ENCODE results near the gene DOC2B.
"Not testable (repeated sequence)": the region's sequence is repeated elsewhere in the genome, so short reads cannot be mapped to it uniquely, and the experiment has no call there.

DOC2B gene

DNA sequence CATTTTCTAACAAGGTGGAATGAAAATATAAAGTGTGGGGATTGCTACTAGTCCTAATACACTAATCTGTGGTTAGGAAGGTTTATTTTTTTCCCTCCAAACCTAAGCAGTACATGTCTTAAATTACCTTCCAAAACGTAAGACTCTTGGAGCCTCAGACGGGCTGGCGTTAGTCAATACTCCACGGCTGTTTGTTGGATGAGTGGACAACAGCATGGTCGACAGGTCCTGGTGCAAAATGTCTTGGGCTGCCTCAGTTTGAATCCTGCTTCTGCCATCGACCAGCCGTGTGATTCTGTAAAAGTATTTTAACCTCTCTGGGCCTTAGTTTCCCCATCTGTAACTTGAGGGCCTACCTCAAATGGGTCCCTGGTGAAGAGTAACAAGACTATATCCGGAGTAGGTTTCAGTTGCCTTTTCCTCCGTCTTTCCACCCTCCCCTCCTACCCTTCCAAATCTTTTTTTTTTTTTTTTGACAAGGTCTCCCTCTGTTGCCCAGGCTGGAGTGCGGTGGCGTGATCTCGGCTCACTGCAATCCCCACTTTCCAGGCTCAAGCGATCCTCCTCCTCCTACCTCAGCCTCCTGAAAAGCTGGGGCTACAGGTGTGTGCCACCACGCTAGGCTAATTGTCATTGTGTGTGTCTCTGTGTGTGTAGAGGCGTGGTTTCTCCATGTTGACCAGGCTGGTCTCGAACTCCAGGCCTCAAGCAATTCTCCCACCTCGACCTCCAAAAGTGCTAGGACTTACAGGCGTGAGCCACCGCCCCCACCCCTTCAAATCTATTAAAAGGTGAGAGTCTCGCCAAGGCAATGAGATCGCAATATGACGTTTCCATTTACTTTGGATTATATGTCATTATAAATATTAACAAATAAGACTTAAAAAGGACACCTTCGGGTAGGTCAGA, 38.3 kb downstream of the DOC2B start:
- DNase-seq = no peak

DNA sequence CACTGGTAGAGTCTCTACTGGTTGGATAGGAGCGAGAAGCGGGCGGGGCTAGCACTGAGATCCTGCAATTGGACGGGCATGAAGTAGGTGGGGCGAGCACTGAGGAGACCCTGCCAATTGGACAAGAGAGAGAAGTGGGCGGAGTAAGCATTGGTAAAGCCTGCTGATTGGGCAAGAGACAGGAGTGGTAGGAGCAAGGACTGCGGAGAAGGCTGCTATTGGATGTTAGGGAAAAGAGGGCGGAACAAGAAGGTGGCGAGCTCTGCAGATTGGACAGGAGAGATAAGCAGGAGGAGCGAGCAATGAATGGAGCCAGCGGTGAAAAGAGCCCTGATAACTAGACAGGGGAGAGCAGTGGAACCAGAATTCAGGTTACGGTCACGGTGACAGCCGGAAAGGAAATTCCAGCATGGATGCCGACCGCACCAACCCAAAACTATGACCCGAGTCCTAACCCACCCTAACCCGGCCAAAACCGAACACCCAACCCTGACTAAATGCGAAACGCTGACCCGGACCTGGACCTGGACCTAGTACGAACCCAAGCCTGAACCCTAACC, 39.3 kb downstream of the DOC2B start:
- no peak for DNase-seq

DNA sequence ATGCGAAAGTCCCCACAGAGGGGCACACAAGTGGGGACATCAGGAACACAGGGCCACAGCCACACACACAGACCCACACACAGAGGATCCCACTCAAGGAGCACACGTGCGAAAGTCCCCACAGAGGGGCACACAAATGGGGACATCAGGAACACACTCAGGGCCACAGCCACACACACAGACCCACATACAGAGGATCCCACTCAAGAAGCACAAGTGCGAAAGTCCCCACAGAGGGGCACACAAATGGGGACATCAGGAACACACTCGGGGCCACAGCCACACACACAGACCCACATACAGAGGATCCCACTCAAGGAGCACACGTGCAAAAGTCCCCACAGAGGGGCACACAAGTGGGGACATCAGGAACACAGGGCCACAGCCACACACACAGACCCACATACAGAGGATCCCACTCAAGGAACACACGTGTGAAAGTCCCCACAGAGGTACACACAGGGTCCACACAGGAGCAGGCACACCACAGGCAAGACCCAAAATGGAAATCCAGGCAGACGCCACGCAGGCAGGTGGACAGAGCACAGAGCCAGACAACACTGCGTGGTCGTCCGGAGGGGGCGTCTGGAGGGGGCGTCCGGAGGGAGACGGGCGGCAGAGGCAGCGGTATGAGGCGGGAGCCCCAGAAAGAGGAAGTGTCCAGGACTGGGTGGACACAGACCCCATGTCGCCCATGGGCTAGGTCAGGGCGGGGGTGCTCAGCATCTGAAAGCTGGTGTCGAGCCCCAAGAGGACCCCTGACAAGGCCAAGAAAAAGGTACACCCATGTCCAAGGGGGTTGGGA, 41.8 kb downstream of the DOC2B start:
- not testable (repeated sequence) for DNase-seq

GRCh38 chr17:137166-137807, 44.2 kb downstream of the DOC2B start, which contains the start of gene SCGB1C2:
Gene SCGB1C2 (plus strand): TSS chr17:137569. CDS start chr17:137591, 22 bp downstream.
- DNase-seq = not testable (repeated sequence)

- peak; percentile 68 for DNase-seq
These were observed 44.9 kb downstream of the DOC2B start for GRCh38 chr17:136531-136930.

DNA sequence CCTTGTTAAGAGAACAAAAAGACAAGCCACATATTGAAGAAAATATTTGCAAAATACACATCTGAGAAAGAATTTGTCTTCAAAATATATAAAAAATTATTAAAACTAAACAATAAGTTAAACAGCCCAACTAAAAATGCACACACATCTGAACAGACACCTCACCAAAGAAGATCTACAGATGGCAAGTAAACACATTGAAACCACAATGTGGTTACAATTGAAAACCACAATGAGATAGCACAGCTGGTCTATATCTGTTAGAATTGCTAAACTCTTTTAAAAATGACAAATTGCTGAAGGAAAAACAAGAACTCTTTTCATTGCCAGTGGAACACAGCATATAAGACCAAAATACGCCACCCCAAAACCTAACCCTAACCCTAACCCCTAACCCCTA, 45.6 kb downstream of the DOC2B start:
- DNase-seq = not testable (repeated sequence)

- DNase-seq = not testable (repeated sequence)
These were observed 46.4 kb downstream of the DOC2B start for GRCh38 chr17:135022-135421.

DNA sequence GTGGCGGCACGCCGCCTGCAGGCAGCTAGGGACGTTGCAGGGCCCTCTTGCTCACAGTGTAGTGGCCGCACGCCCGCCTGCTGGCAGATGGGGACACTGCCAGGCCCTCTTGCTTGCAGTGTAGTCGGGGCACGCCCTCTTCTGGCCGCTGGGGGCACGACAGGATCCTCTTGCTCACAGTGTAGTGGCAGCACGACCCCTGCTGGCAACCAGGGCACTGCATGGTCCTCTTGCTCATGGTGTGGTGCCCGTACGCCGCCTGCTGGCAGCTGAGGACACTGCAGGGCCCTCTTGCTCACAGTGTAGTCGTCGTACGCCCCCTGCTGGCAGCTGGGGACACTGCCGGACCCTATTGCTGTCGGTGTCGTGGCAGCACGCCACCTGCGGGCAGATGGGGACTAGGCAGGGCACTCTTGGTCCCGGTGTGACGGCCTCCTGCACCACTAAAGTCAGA, 47.1 kb downstream of the DOC2B start:
- DNase-seq = not testable (repeated sequence)

- not testable (repeated sequence) for DNase-seq
These were observed 47.5 kb downstream of the DOC2B start for GRCh38 chr17:133932-134331.

DNA sequence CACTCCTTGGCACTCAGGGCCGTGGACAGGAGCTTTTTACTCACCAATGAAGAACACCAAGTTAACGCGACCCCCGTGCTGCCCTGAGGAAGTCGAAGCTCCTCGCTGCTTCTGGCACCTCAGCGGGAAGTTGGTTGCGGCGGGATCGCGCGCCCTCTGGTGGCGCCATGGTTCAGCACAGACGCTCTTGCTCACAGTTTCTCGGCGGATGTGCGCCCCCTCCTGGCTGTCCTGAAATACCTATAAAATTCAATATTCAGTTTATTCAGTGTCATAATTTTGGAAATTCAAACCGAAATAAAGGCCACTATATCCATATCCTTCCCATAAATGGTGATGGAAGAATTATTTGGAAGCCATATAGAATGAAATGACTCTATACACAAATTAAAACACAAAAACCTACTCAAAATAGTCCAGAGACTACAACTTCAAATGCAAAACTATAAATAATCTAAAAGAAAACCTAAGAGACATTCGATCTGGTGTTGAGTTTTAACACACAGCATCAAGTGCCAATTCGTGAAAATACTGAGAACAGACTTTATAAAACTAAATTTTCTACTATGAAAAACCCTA, 63.0 kb downstream of the DOC2B start:
- not testable (repeated sequence) for DNase-seq

DNA sequence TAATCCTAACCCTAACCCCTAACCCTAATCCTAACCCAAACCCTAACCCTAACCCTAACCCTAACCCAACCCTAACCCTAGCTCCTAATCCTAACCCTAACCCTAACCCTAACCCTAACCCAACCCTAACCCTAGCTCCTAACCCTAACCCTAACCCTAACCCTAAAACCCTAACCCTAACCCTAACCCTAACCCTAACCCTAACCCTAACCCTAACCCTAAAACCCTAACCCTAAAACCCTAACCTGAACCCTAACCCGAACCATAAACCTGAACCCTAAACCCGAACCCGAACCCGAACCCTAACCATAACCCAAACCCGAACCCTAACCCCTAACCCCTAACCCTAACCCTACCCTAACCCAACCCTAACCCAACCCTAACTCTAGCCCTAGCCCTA, 68.3 kb downstream of the DOC2B start:
- not testable (repeated sequence) for DNase-seq
